HepG2 (cell line): ENCODE measurements around the gene MLYCD. TPM values are rescaled to one million over a fixed set of nuclear protein-coding genes. Genes with fewer than 3 reads are reported as not detected.
A peak's percentile ranks its signal among the peaks of the same experiment; 100 is the strongest.

ENCODE experiments used
- CCAR2 ChIP-seq: fragments of 200-400 bp; formaldehyde crosslinking; optimal IDR thresholded peaks from 2 replicates; pipeline ENCODE3; 2018; ENCODE audit warnings: low read depth, mild to moderate bottlenecking, low read length, moderate library complexity
- CHD2 ChIP-seq: IDR thresholded peaks from 2 replicates; pipeline ENCODE4 v1.6.1; 2011; ENCODE audit warnings: low read depth, low read length, improper control_type of control experiment
- DNMT3B ChIP-seq: conservative IDR thresholded peaks from 2 replicates; pipeline ENCODE4 v1.6.1; 2016; ENCODE audit warnings: missing biosample characterization, control low read depth
- HMG20A ChIP-seq: IDR thresholded peaks from 2 replicates; pipeline ENCODE4 v1.6.1; 2016; ENCODE audit warnings: borderline replicate concordance
- HNRNPUL1 ChIP-seq: fragments of 200-400 bp; formaldehyde crosslinking; IDR thresholded peaks from 2 replicates; pipeline ENCODE4 v1.6.1; 2017; ENCODE audit warnings: low read depth, mild to moderate bottlenecking, low read length, moderate library complexity
- IRF2 ChIP-seq: IDR thresholded peaks from 2 replicates; pipeline ENCODE4 v1.6.1; 2018; ENCODE audit warnings: missing genetic modification reagents, missing compliant biosample characterization
- PAF1 ChIP-seq: IDR thresholded peaks from 2 replicates; pipeline ENCODE4 v1.6.1; 2016; ENCODE audit warnings: missing genetic modification reagents, missing compliant biosample characterization
- RARA ChIP-seq: IDR thresholded peaks from 2 replicates; pipeline ENCODE4 v1.6.1; 2016; ENCODE audit warnings: missing genetic modification reagents, missing compliant biosample characterization
- RCOR2 ChIP-seq: IDR thresholded peaks from 2 replicates; pipeline ENCODE4 v1.6.1; 2016; ENCODE audit warnings: missing biosample characterization, missing genetic modification reagents
- STAG1 ChIP-seq: sonication (generic); formaldehyde crosslinking; IDR thresholded peaks from 2 replicates; pipeline ENCODE4 v1.4.0; 2020; ENCODE audit warnings: missing genetic modification reagents
- SYNCRIP ChIP-seq: fragments of 200-400 bp; formaldehyde crosslinking; IDR thresholded peaks from 2 replicates; pipeline ENCODE4 v1.6.1; 2018; ENCODE audit warnings: mild to moderate bottlenecking, low read depth, low read length; ENCODE audit not compliant: insufficient read depth
- ZBTB1 ChIP-seq: sonication (generic); formaldehyde crosslinking; IDR thresholded peaks from 2 replicates; pipeline ENCODE4 v1.4.0; 2020; ENCODE audit warnings: missing genetic modification reagents, borderline replicate concordance
- ZBTB38 ChIP-seq: sonication (generic); formaldehyde crosslinking; IDR thresholded peaks from 2 replicates; pipeline ENCODE4 v1.5.1; 2020; ENCODE audit warnings: mild to moderate bottlenecking, missing genetic modification reagents
- ZBTB7A ChIP-seq: sonication (generic); formaldehyde crosslinking; IDR thresholded peaks from 2 replicates; pipeline ENCODE4 v1.8.0; 2022; ENCODE audit warnings: mild to moderate bottlenecking, missing genetic modification reagents
- ZMYM2 ChIP-seq: sonication (generic); formaldehyde crosslinking; IDR thresholded peaks from 2 replicates; pipeline ENCODE4 v1.8.0; 2022; ENCODE audit warnings: mild to moderate bottlenecking, missing genetic modification reagents
- ZNF160 ChIP-seq: sonication (generic); formaldehyde crosslinking; IDR thresholded peaks from 2 replicates; pipeline ENCODE4 v1.8.0; 2022; ENCODE audit warnings: mild to moderate bottlenecking, inconsistent platforms, missing genetic modification reagents
- ZNF33A ChIP-seq: sonication (generic); formaldehyde crosslinking; IDR thresholded peaks from 2 replicates; pipeline ENCODE4 v1.5.1; 2020; ENCODE audit warnings: missing genetic modification reagents, mild to moderate bottlenecking, moderate library complexity, borderline replicate concordance
- ZNF546 ChIP-seq: sonication (generic); formaldehyde crosslinking; conservative IDR thresholded peaks from 2 replicates; pipeline ENCODE4 v1.8.1; 2023; ENCODE audit warnings: mild to moderate bottlenecking, missing genetic modification reagents
- ZNF614 ChIP-seq: IDR thresholded peaks from 2 replicates; pipeline ENCODE4 v1.6.1; 2018; ENCODE audit warnings: missing biosample characterization, missing genetic modification reagents, inconsistent platforms, borderline replicate concordance
- ZNF660 ChIP-seq: sonication (generic); formaldehyde crosslinking; IDR thresholded peaks from 2 replicates; pipeline ENCODE4 v1.5.1; 2020; ENCODE audit warnings: mild to moderate bottlenecking, low read depth, missing genetic modification reagents, borderline replicate concordance
- ZNF766 ChIP-seq: sonication (generic); formaldehyde crosslinking; IDR thresholded peaks from 2 replicates; pipeline ENCODE4 v1.5.0; 2020; ENCODE audit warnings: missing genetic modification reagents, borderline replicate concordance
- ZNF781 ChIP-seq: sonication (generic); formaldehyde crosslinking; IDR thresholded peaks from 2 replicates; pipeline ENCODE4 v1.5.1; 2020; ENCODE audit warnings: borderline replicate concordance, mild to moderate bottlenecking, missing genetic modification reagents; ENCODE audit errors: not compliant biosample characterization
- ZSCAN9 ChIP-seq: IDR thresholded peaks from 2 replicates; pipeline ENCODE4 v1.6.1; 2016; ENCODE audit warnings: borderline replicate concordance
- polyA plus RNA-seq, 8 experiments: library from polyadenylated mRNA; depleted of rRNA in 3 of 8; stranded (reverse) in 7 of 8; unstranded in 1 of 8; fragments of >200 nt; fragmentation: Illumina TruSeq in 4 of 8; extraction: Trizol in 4 of 8; gene quantifications; 2 replicates each; pipeline versions ENCODE4 v1.2.1 to v1.2.3, GENCODE V29; 2011 to 2016; ENCODE audit warnings: low read depth in 4 of 8, missing spikeins in 1 of 8, mixed read lengths in 1 of 8; ENCODE audit not compliant: insufficient read depth in 1 of 8
- total RNA-seq, 5 experiments: library from RNA; depleted of rRNA; stranded (reverse); fragments of >200 nt; fragmentation: Illumina TruSeq; extraction: Trizol; gene quantifications; 2 replicates each; pipeline ENCODE4 v1.2.3, GENCODE V29; 2016; ENCODE audit warnings: low read depth in 1 of 5
- TF ChIP-seq, protein P1 (sequence below): sonication (generic); formaldehyde crosslinking; IDR thresholded peaks from 2 replicates; pipeline ENCODE4 v1.4.0; 2020; ENCODE audit warnings: low read depth, mild to moderate bottlenecking, missing genetic modification reagents
- TF ChIP-seq, protein P2 (sequence below): sonication (generic); formaldehyde crosslinking; IDR thresholded peaks from 2 replicates; pipeline ENCODE4 v1.4.0; 2020; ENCODE audit warnings: mild to moderate bottlenecking, missing genetic modification reagents
- TF ChIP-seq, protein P3 (sequence below): sonication (generic); formaldehyde crosslinking; IDR thresholded peaks from 2 replicates; pipeline ENCODE4 v1.5.0; 2020; ENCODE audit warnings: missing genetic modification reagents
- TF ChIP-seq, protein P4 (sequence below): sonication (generic); formaldehyde crosslinking; IDR thresholded peaks from 2 replicates; pipeline ENCODE4 v1.4.0; 2020; ENCODE audit warnings: missing genetic modification reagents, borderline replicate concordance

The MLYCD gene
- total and polyA plus RNA-seq, 2 of the 13 experiments (the other 11 are each of a cell fraction or from before 2014, with no cell fraction given): 1.8 to 4.0 TPM

DNA sequence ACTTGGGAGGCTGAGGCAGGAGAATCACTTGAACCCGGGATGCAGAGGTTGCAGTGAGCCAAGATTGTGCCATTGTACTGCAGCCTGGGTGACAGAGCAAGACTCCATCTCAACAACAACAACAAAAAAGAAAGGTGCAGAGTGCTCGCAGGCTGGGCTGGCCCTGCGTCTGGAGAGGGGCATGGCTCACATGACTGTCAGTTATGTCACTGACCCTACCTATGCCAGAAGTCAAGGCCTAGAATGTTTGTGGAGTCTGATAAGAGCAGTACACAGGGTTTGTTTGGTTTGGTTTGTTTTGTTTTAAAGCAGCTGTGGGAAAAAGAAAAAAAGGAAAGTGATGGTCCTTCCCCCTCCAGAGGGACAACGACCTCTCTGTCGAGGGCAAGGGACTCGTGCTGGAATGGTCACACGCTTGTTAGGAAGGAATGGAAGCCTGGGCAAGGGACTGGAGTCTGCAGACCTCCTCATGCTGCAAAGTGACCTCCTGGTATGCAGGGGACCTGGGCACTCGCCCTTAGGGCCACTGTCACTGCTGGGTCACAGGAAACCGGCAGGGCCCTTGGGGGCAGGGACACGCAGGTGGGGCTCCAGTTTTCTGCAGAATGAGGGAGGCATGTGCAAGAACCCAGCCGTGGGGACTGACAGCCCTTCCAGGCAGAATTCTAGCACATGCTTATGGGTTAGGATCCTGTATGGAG is 44.0 kb downstream of the MLYCD start (continued):
- peak; percentile 100 for TF ChIP-seq RARA (CRISPR knock-in tag)
- no peak for TF ChIP-seq SYNCRIP
- peak; percentile 86; the same call in 1 of the 2 replicates for TF ChIP-seq ZNF614 (CRISPR knock-in tag)
- peak; percentile 69; the same call in 1 of the 2 replicates for TF ChIP-seq ZNF33A
- no peak for TF ChIP-seq ZBTB1
- no peak; the same call in none of the 2 replicates for TF ChIP-seq STAG1 (CRISPR knock-in tag)
- no peak for TF ChIP-seq ZNF660 (CRISPR knock-in tag)
- TF ChIP-seq, protein P1, sequence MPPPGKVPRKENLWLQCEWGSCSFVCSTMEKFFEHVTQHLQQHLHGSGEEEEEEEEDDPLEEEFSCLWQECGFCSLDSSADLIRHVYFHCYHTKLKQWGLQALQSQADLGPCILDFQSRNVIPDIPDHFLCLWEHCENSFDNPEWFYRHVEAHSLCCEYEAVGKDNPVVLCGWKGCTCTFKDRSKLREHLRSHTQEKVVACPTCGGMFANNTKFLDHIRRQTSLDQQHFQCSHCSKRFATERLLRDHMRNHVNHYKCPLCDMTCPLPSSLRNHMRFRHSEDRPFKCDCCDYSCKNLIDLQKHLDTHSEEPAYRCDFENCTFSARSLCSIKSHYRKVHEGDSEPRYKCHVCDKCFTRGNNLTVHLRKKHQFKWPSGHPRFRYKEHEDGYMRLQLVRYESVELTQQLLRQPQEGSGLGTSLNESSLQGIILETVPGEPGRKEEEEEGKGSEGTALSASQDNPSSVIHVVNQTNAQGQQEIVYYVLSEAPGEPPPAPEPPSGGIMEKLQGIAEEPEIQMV: no peak; the same call in 1 of the 2 replicates
- TF ChIP-seq, protein P2, sequence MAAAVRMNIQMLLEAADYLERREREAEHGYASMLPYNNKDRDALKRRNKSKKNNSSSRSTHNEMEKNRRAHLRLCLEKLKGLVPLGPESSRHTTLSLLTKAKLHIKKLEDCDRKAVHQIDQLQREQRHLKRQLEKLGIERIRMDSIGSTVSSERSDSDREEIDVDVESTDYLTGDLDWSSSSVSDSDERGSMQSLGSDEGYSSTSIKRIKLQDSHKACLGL: no peak
- peak; percentile 96 for TF ChIP-seq ZSCAN9
- peak; percentile 92 for TF ChIP-seq ZNF160
- peak; percentile 90; the same call in 1 of the 2 replicates for TF ChIP-seq ZBTB7A (CRISPR knock-in tag)
- peak; percentile 80 for TF ChIP-seq ZNF781 (CRISPR knock-in tag)
- peak; percentile 87; the same call in 1 of the 2 replicates for TF ChIP-seq ZNF766 (CRISPR knock-in tag)
- TF ChIP-seq, protein P3, sequence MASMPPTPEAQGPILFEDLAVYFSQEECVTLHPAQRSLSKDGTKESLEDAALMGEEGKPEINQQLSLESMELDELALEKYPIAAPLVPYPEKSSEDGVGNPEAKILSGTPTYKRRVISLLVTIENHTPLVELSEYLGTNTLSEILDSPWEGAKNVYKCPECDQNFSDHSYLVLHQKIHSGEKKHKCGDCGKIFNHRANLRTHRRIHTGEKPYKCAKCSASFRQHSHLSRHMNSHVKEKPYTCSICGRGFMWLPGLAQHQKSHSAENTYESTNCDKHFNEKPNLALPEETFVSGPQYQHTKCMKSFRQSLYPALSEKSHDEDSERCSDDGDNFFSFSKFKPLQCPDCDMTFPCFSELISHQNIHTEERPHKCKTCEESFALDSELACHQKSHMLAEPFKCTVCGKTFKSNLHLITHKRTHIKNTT (CRISPR knock-in tag): no peak
- TF ChIP-seq IRF2 (CRISPR knock-in tag): peak; percentile 98
- TF ChIP-seq RCOR2 (CRISPR knock-in tag): peak; percentile 98
- TF ChIP-seq ZBTB38 (CRISPR knock-in tag): peak; percentile 88
- peak; percentile 100 for TF ChIP-seq HMG20A (CRISPR knock-in tag)
- no peak for TF ChIP-seq HNRNPUL1
- TF ChIP-seq CCAR2: no peak
- TF ChIP-seq DNMT3B (CRISPR knock-in tag): peak; percentile 94
- TF ChIP-seq ZMYM2 (CRISPR knock-in tag): peak; percentile 94
- TF ChIP-seq CHD2: no peak
- TF ChIP-seq, protein P4, sequence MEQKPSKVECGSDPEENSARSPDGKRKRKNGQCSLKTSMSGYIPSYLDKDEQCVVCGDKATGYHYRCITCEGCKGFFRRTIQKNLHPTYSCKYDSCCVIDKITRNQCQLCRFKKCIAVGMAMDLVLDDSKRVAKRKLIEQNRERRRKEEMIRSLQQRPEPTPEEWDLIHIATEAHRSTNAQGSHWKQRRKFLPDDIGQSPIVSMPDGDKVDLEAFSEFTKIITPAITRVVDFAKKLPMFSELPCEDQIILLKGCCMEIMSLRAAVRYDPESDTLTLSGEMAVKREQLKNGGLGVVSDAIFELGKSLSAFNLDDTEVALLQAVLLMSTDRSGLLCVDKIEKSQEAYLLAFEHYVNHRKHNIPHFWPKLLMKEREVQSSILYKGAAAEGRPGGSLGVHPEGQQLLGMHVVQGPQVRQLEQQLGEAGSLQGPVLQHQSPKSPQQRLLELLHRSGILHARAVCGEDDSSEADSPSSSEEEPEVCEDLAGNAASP (CRISPR knock-in tag): peak; percentile 99
- TF ChIP-seq PAF1 (CRISPR knock-in tag): peak; percentile 76; the same call in 1 of the 2 replicates
- TF ChIP-seq ZNF546 (CRISPR knock-in tag): 0 out of 2 replicates have a peak, but pooled peaks have one; percentile 29
